Esophagus squamous epithelium (tissue), 5 donors: Measurements from ENCODE around the gene INPP4B. TPM values are rescaled to one million over a fixed set of nuclear protein-coding genes. Genes with fewer than 3 reads are reported as not detected.

Experiments
- DNase-seq: peaks from one replicate; lab custom pipeline; 2025; lab: John Stamatoyannopoulos, UW
- H3K27ac ChIP-seq, 4 donors: fragments of 200-600 bp; sonication (generic); one replicate each; pipeline ENCODE4 v1.5.1; 2016 to 2019; ENCODE audit warnings: mild to moderate bottlenecking in 1 of 4
- H3K27me3 ChIP-seq, 4 donors: fragments of 200-600 bp; sonication (generic); 1 replicate in 3 of 4; 2 replicates in 1 of 4; pipeline versions ENCODE4 v1.5.1 to v1.6.0; 2017 to 2021; ENCODE audit warnings: antibody characterized with exemption in 1 of 4
- H3K36me3 ChIP-seq, 3 donors: fragments of 200-600 bp; sonication (generic); one replicate each; pipeline ENCODE4 v1.5.1; 2016 to 2019
- H3K4me1 ChIP-seq, 3 donors: fragments of 200-600 bp; sonication (generic); one replicate each; pipeline ENCODE4 v1.5.1; 2017 to 2019
- H3K4me3 ChIP-seq, 4 donors: fragments of 200-600 bp; sonication (generic); 1 replicate in 3 of 4; 2 replicates in 1 of 4; pipeline ENCODE4 v1.5.1; 2016 to 2019; ENCODE audit warnings: mild to moderate bottlenecking in 2 of 4, moderate library complexity in 1 of 4
- H3K9me3 ChIP-seq, 3 donors: fragments of 200-600 bp; sonication (generic); one replicate each; pipeline ENCODE4 v1.5.1; 2016 to 2019
- CTCF ChIP-seq, 6 experiments: fragments of 450-650 bp in 4 of 6; fragments of 200-600 bp in 2 of 6; sonication (generic) in 2 of 6; IDR thresholded peaks; one replicate each; pipeline ENCODE4 v1.5.1; 2016 to 2019; ENCODE audit warnings: antibody characterized with exemption in 6 of 6, mild to moderate bottlenecking in 4 of 6, moderate library complexity in 4 of 6
- POLR2A ChIP-seq, 4 donors: fragments of 450-650 bp; IDR thresholded peaks; one replicate each; pipeline ENCODE4 v1.6.1; 2017; ENCODE audit warnings: antibody characterized with exemption in 4 of 4, mild to moderate bottlenecking in 4 of 4, moderate library complexity in 3 of 4
- WGBS, 2 donors: methylation state at CpG; one replicate each; pipeline ENCODE4 v1.1.5; 2018; 5-methylcytosine and 5-hydroxymethylcytosine counted together
- intact Hi-C: fragments of 100-400 bp; cut with DNase I; formaldehyde crosslinking; loops from one replicate; pipeline ENCODE4 v1.15.0; 2022
- total RNA-seq, 4 donors: library from RNA; depleted of rRNA; stranded (reverse); fragments of >200 nt; gene quantifications; one replicate each; pipeline ENCODE4 v1.1.0, GENCODE V29; 2016
- donor health status: DM: yes; HTN: yes; CAD: no.

INPP4B gene
- total RNA-seq, result 10 to 100 TPM; 14.3 to 49.7 (median 21.3) TPM

DNA sequence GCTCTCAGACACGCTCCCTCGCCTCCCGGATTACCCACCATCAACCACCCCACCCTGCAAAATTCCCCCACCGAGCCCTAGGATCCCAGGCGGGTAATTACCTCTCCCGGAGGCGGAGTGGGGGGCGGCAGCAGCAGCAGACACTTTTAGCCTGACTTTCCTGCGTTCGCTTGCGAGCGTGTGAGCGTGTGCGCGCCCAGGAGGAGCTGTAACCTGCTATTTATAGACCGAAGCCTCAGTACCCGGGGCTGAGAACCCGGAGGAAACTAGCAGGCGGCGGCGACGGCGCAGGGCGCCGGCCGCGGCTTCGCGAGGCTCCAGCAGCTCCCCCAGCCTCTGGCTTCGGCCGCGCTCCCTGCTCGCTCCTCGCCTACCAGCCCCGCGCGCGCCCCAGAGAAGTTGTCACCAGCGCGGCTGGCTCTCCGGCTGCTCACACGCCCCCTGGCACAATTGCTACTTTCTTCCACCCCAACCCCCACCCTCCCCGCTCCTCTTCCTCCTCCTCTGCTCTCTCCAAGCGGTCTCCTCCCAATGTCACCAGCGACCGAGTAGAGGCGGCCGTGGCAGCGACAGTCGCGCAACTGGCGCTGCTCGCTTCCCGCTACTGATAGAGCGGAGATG lies at the start of gene INPP4B:
INPP4B (minus strand) TSS at position 194 of the 621 bp plus-strand sequence.
- H3K4me3 ChIP-seq, result peak within 1 kb of the TSS; percentile 39 to 72 (median 60)
- TF ChIP-seq POLR2A (IDR thresholded peaks at IDR 0.05) (no peak), CTCF (IDR thresholded peaks at IDR 0.05) (no peak)
- H3K9me3 ChIP-seq, result no peaks in the 10 kb centered on the region
- intact Hi-C loops, result loop anchor here (10.0 kb wide), 3 partner anchors 491 to 1691 kb away; no protein-coding TSS in a partner anchor
- peak within 1 kb of the TSS; percentile 35 to 81 (median 69) for H3K27ac ChIP-seq
- peaks cover 5 to 27% (median 15%) of the 10 kb centered on the region in 3 donors for H3K4me1 ChIP-seq
- 5 to 9% methylated on average over 3 to 9 of the region's 55 CpGs for WGBS, 2 donors
- DNase-seq, result no peak
- H3K27me3 ChIP-seq, result peaks cover 0 to 36% (median 0%) of the 10 kb centered on the region in 4 donors
- no peaks in the 10 kb centered on the region for H3K36me3 ChIP-seq

- WGBS, 2 donors, result 54 to 63% methylated on average over 3 of the region's 3 CpGs
- no peak overlapping the region for H3K4me3 ChIP-seq
- H3K4me1 ChIP-seq, result no peaks in the 10 kb centered on the region
- no peaks in the 10 kb centered on the region for H3K27me3 ChIP-seq
- DNase-seq, result no peak
- H3K27ac ChIP-seq, result no peak overlapping the region
- intact Hi-C loops, result no loop called here
- no peaks in the 10 kb centered on the region for H3K36me3 ChIP-seq
- H3K9me3 ChIP-seq, result no peaks in the 10 kb centered on the region
- TF ChIP-seq POLR2A (IDR thresholded peaks at IDR 0.05), result no peak
Measured at GRCh38 chr4:142893012-142893411, 46.9 kb upstream of the INPP4B start.

DNA sequence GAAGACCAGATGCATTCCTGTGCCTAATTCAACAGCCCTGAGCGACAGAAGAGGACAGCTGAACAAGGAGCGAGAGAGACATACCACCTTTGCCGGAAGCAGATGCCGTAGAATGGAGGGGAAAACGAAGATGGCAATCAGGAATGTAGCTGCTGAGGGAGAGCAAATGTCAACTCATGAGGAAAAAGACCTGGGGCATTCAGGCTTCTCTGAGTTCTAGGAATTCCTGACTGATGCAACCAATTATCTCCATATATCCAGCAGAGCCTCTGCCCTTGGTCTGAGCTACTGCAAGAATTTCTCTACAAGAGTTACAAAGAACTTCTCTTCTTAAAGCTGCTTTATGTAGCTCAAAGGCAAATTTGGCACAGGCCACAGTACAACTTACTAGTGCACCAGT lies 40.5 kb upstream of the INPP4B start:
- no peaks in the 10 kb centered on the region for H3K9me3 ChIP-seq
- H3K27ac ChIP-seq, result no peak overlapping the region
- DNase-seq, result no peak
- WGBS, 2 donors, result 82 to 83% methylated on average over 5 of the region's 5 CpGs
- no peak for TF ChIP-seq POLR2A (IDR thresholded peaks at IDR 0.05)
- no peak for TF ChIP-seq CTCF (IDR thresholded peaks at IDR 0.05)
- no peaks in the 10 kb centered on the region for H3K4me1 ChIP-seq
- no peaks in the 10 kb centered on the region for H3K36me3 ChIP-seq
- intact Hi-C loops, result no loop called here
- no peaks in the 10 kb centered on the region for H3K27me3 ChIP-seq
- H3K4me3 ChIP-seq, result no peak overlapping the region

DNA sequence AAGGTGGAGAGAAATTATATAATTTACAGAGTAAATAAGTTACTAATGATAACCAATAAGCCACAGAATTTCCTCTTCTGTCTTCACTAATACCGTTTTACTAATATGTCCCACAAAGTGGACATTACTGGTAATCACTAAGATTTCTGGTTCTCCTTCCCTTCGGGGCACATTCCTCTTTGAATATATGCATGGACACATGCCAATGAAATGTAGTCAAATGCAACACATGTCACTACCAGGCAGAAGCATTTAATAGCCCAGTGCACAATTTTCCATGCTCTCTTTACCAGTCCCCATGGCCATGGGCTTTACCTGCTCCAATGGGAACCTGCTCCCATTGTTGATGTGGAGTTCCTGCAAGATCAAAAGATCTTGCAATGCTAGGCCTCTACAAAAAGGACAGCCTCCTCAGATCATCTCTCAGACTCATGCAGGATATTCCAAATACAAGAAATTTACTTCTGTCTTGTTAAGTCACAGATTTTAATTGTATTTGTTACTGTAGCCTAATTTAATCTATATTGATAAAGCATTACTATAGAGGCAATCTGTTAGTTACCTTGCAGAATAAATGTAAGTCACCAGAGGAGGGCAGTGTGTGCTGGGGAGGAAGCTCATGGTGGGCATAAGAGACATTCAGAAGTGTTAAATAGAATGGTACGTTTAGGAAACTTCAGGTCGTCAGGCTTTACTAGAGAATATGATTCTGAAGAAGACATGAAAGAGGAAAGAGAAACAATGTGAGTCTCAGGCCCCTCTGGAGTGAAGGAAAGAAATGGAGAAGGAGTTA lies 37.1 kb upstream of the INPP4B start:
- no peak for DNase-seq
- Histone ChIP-seq H3K4me1 (no peaks in the 10 kb centered on the region), H3K27ac (no peak overlapping the region), H3K9me3 (no peaks in the 10 kb centered on the region), H3K27me3 (no peaks in the 10 kb centered on the region), H3K4me3 (no peak overlapping the region), H3K36me3 (no peaks in the 10 kb centered on the region)
- WGBS, 2 donors, result 44 to 54% methylated on average over 4 of the region's 4 CpGs
- peak in 2 of 6 experiments; percentile 13 to 21 for TF ChIP-seq CTCF (IDR thresholded peaks at IDR 0.05)
- no peak for TF ChIP-seq POLR2A (IDR thresholded peaks at IDR 0.05)
- intact Hi-C loops, result no loop called here

DNA sequence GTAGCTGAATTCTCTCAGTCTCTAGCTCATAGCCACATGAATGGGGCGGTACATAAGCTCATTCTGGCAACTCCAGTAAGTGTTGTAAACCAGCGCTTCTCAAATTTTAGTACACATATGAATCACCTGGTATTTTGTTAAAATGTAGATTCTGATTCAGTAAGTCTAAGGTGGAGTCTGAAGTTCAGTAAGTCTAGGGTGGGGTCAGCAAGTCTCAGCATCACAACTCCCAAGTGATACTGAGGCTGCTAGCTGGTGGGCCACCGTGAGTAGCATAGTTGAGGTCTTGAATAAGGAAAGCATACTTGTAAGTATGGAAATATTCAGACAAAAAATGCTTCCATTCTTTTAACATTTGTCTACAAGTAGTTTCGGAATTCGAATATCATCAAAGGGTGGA lies 36.1 kb upstream of the INPP4B start:
- H3K4me3 ChIP-seq, result no peak overlapping the region
- no peaks in the 10 kb centered on the region for H3K4me1 ChIP-seq
- WGBS, 2 donors, result 67 to 79% methylated on average over 5 of the region's 5 CpGs
- no peak for DNase-seq
- TF ChIP-seq CTCF (IDR thresholded peaks at IDR 0.05), result no peak
- no peak for TF ChIP-seq POLR2A (IDR thresholded peaks at IDR 0.05)
- H3K27ac ChIP-seq, result no peak overlapping the region
- intact Hi-C loops, result no loop called here
- H3K36me3 ChIP-seq, result no peaks in the 10 kb centered on the region
- H3K9me3 ChIP-seq, result no peaks in the 10 kb centered on the region
- H3K27me3 ChIP-seq, result no peaks in the 10 kb centered on the region
